ENCODE data around the gene ROGDI.

The ROGDI gene

GRCh38 chr16:4792951-4793513 is 9.4 kb downstream of the ROGDI start:
- H3K4me3 ChIP-seq (ENCODE audit: low read depth, low read length), result no peak overlapping the region
- H3K36me3 ChIP-seq (ENCODE audit: control insufficient read depth in 2 of 2, insufficient read depth in 1 of 2, low read length in 2 of 2), result peaks cover 0 to 9% of the 10 kb centered on the region in 2 experiments; a peak in 1 of 3 replicates
- no peaks in the 10 kb centered on the region for H3K9me3 ChIP-seq (ENCODE audit: control insufficient read depth, insufficient read depth, low read depth, low read length)
- CTCF ChIA-PET, result no interaction called here
- no peak overlapping the region for H3K27ac ChIP-seq (ENCODE audit: extremely low read depth, low read depth, low read length)
- H3K4me1 ChIP-seq (ENCODE audit: control insufficient read depth, insufficient read depth, low read length), result no peaks in the 10 kb centered on the region
- no peak for TF ChIP-seq ZNF677 (tag by site-specific recombination; IDR thresholded peaks at IDR 0.05)
- TF ChIP-seq ZNF600 (tag by site-specific recombination; IDR thresholded peaks at IDR 0.05), result 0 out of 2 replicates have a peak, but pooled peaks have one; percentile 23
- POLR2A ChIA-PET, result interaction anchor here (0.7 kb wide), 1 partner anchor 34 kb away, joined by 5 read pairs; no protein-coding TSS in a partner anchor

GRCh38 chr16:4790871-4791270 is 11.6 kb downstream of the ROGDI start:
- H3K4me3 ChIP-seq (ENCODE audit: low read depth, low read length), result no peak overlapping the region
- no peaks in the 10 kb centered on the region for H3K9me3 ChIP-seq (ENCODE audit: control insufficient read depth, insufficient read depth, low read depth, low read length)
- H3K27ac ChIP-seq (ENCODE audit: extremely low read depth, low read depth, low read length), result no peak overlapping the region

More at GRCh38 chr16:4790871-4791270, 11.6 kb downstream of the ROGDI start:
- CTCF ChIA-PET, result interaction anchor here (0.8 kb wide), 1 partner anchor 11 kb away, joined by 3 read pairs; no protein-coding TSS in a partner anchor
- POLR2A ChIA-PET, result interaction anchor here (0.9 kb wide), 1 partner anchor 12 kb away, joined by 3 read pairs; the partner anchor contains the start of gene ROGDI
- H3K4me1 ChIP-seq (ENCODE audit: control insufficient read depth, insufficient read depth, low read length), result no peaks in the 10 kb centered on the region
- H3K36me3 ChIP-seq (ENCODE audit: control insufficient read depth in 2 of 2, insufficient read depth in 1 of 2, low read length in 2 of 2), result no peaks in the 10 kb centered on the region
- TF ChIP-seq ZNF510 (tag by site-specific recombination; IDR thresholded peaks at IDR 0.05; ENCODE audit: insufficient replicate concordance) (no peak), ZNF274 (IDR thresholded peaks at IDR 0.05; ENCODE audit: low read length) (no peak), ZNF274 (tag by site-specific recombination; IDR thresholded peaks at IDR 0.05; ENCODE audit: borderline replicate concordance) (no peak), ZNF211 (tag by site-specific recombination; IDR thresholded peaks at IDR 0.05; ENCODE audit: low read depth) (no peak), GFI1B (tag by site-specific recombination; IDR thresholded peaks at IDR 0.05) (no peak), ZBTB11 (tag by site-specific recombination; conservative IDR thresholded peaks at IDR 0.05; ENCODE audit: low read depth) (no peak), ZNF555 (tag by site-specific recombination; conservative IDR thresholded peaks at IDR 0.05) (no peak), ZNF629 (tag by site-specific recombination; IDR thresholded peaks at IDR 0.05) (no peak), TSHZ1 (tag by site-specific recombination; IDR thresholded peaks at IDR 0.05; ENCODE audit: borderline replicate concordance) (no peak), ZNF660 (tag by site-specific recombination; IDR thresholded peaks at IDR 0.05) (no peak)

Measured in HEK293 (cell line).